SK-MEL-5 (cell line): Measurements from ENCODE around the gene VASP. TPM values are rescaled to one million over a fixed set of nuclear protein-coding genes. Genes with fewer than 3 reads are reported as not detected.

Source experiments
- DNase-seq: peaks from one replicate; pipeline ENCODE4 v3.0.0-alpha.2; 2016; ENCODE audit warnings: low read depth, low spot score
- in situ Hi-C: cut with HindIII; loops from 2 replicates; pipeline ENCODE4 v1.10.0; 2016; ENCODE audit warnings: low sequenced_read_pairs, high pct_unique_total_duplicates, low pct_unique_long_range_greater_than_20kb
- polyA plus RNA-seq, 2 experiments: library from polyadenylated mRNA; depleted of rRNA; stranded (reverse); fragments of >200 nt; gene quantifications; 2 replicates each; pipeline ENCODE4 v1.2.3, GENCODE V29; 2015
- total RNA-seq: library from RNA; depleted of rRNA; stranded (reverse); fragments of >200 nt; shearing (Covaris generic); gene quantifications from 2 replicates; pipeline ENCODE4 v1.2.3, GENCODE V29; 2014; rRNA removed

Gene VASP
- total RNA-seq = 42.6 and 44.1 TPM in 2 replicates
- polyA plus RNA-seq (2015; cell fraction: cytosol; rRNA removed) = 94.0 and 106 TPM in 2 replicates
- polyA plus RNA-seq (2015; cell fraction: nucleus; rRNA removed) = 31.7 and 46.7 TPM in 2 replicates

DNA sequence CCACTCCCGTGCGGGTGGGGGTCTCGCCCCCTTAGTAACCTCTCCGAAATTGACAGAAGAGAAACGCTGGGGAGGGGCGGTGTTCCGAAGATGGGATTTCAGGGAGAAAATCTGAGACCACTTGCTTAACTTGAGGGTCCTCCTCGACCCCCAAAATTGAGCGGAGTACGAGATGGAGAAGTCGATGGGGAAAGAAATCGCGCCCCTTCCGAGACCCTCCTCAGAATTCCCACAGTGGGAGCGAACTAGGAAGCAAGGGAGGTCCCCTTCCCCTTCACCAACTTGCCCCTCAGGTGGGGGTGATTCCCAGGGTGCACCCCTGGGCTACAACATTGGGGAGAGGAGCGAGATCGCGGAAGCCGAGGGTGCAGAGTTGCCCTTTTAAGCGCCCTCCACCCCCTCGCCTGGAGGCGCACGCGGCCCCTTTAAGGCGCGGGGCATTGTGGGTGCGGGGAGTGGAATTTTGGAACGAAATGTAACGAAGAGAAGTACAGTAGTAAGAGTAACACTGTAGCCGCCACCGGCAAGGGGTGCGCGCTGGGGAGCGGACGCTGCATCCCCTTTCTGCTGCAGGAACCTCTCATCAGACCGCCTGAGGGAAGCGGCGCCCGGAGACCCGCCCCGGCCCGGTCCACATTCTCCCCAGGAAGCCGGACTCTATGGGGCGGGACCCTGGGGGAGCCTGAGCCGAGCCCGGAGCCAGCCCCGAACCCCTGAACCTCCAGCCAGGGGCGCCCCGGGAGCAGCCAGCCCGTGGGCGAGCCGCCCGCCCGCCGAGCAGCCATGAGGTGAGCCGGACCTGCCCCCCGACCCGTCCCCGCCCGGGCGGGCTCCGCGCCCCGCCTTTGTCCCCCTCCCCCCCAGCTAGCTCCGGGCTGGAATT, at the start of gene VASP:
Gene VASP, plus strand, starts transcription at position 491 of the 883 bp plus-strand sequence. Its CDS starts 293 bp downstream, at position 784.
- in situ Hi-C loops = no loop called here
- DNase-seq = peak; percentile 81

DNA sequence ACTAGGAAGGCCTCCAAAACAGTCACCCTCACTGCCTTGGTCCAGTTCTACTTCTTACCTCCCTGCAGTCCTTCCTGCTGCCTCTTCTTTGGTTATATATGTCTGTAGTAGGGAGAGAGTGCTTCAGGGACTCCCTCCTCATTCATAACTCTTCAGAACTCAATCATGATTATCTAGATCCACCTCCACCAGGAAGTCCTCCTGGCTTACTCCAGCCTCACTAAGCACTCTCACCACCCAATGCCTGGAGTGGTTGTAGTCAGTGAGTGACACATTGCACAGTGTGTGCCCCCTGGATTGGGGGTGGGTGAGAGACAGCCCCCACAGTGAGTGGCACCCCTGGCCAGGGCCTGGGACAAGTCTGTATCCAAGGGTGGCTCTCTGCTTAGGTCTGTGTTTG, 49.5 kb upstream of the VASP start:
- in situ Hi-C loops = no loop called here

DNA sequence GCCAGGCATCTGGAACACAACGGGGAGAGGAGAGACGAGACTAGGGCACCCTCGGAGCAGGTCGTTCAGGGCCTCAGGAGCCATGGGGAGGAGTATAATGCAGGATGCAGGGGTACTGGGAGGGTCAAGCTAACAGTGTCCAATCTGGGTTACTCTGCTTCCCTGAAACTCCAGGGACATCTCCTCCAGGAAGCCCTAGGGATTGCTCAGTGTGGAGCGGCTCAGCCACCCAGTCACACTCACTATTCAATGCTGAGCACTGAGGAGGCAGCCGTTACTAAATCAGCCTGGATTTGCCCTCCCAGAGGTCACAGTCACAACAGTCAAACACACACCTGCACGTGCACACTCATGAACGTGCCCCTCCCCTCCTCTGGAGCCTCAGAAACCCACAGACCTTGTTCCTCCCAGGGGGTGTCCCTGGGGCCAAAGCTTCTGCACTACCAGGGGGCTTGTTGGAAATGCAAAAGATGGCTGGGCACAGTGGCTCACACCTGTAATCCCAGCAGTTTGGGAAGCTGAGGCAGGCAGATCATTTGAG, 46.4 kb upstream of the VASP start:
- in situ Hi-C loops = no loop called here

More for the DNA sequence above, 49.5 kb upstream of the VASP start:
- no peak for DNase-seq

GRCh38 chr19:45462174-45462573, 45.1 kb upstream of the VASP start:
- DNase-seq = no peak
- in situ Hi-C loops = no loop called here

More for the DNA sequence above, 46.4 kb upstream of the VASP start:
- DNase-seq = no peak

- DNase-seq = no peak
- in situ Hi-C loops = no loop called here
Measured at GRCh38 chr19:45463241-45463640, 44.0 kb upstream of the VASP start.

DNA sequence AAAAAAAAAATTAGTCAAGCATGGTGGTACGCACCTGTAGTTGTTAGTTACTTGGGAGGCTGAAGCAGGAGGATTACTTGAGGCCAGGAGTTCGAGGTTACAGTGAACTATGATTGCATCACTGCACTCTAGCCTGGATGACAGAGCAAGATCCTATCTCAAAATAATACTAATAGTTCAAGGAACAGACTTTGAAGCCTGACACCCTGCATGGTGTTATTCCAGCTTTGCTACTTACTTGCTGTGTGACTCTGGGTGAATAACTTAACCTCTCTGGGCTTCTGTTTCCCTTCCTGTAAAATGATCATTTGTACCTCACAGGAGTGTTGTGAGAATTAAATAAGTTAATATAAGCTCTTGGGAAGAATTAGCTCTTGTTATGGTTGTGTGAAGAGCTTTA, 43.0 kb upstream of the VASP start:
- in situ Hi-C loops = no loop called here

GRCh38 chr19:45464852-45465441, 42.3 kb upstream of the VASP start:
- in situ Hi-C loops = no loop called here
- DNase-seq = no peak

More for the DNA sequence above, 43.0 kb upstream of the VASP start:
- DNase-seq = no peak

GRCh38 chr19:45467115-45467455, 40.2 kb upstream of the VASP start:
- peak; percentile 3 for DNase-seq
- in situ Hi-C loops = no loop called here

DNA sequence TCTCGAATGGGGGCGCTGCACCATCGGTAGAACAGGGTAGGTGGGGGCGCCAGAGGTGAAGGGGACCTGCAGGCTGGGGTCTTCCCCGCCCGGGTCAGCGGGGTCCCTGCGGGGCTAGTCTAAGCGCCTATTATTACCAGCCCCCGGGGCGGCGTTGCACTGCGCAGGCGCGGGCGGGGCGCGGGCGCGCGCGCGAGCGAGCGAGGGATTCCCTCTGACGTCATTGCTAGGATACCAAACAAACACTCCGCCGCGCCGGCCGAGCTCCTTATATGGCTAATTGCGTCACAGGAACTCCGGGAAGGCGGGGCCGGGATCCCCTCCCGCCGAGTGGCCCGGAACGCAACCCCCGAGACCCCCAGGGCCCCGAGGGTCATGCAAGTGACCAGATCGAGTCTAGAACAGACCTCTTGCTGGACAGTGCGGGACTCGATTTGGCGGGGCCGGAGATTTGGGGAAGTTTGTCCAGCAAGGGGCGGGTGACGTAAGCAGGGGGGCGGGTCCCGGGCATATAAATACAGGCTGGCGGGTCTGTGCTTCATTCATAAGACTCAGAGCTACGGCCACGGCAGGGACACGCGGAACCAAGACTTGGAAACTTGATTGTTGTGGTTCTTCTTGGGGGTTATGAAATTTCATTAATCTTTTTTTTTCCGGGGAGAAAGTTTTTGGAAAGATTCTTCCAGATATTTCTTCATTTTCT, 39.7 kb upstream of the VASP start, which contains the start of gene FOSB:
Gene FOSB, plus strand, starts transcription at position 541 of the 703 bp plus-strand sequence. CDS start 591 bp downstream, outside the sequence.
- in situ Hi-C loops = no loop called here
- DNase-seq = peak; percentile 94

GRCh38 chr19:45468159-45468651, 39.1 kb upstream of the VASP start:
- DNase-seq = no peak
- in situ Hi-C loops = no loop called here

- no peak for DNase-seq
Measured at GRCh38 chr19:45468803-45469131, 38.5 kb upstream of the VASP start.

DNA sequence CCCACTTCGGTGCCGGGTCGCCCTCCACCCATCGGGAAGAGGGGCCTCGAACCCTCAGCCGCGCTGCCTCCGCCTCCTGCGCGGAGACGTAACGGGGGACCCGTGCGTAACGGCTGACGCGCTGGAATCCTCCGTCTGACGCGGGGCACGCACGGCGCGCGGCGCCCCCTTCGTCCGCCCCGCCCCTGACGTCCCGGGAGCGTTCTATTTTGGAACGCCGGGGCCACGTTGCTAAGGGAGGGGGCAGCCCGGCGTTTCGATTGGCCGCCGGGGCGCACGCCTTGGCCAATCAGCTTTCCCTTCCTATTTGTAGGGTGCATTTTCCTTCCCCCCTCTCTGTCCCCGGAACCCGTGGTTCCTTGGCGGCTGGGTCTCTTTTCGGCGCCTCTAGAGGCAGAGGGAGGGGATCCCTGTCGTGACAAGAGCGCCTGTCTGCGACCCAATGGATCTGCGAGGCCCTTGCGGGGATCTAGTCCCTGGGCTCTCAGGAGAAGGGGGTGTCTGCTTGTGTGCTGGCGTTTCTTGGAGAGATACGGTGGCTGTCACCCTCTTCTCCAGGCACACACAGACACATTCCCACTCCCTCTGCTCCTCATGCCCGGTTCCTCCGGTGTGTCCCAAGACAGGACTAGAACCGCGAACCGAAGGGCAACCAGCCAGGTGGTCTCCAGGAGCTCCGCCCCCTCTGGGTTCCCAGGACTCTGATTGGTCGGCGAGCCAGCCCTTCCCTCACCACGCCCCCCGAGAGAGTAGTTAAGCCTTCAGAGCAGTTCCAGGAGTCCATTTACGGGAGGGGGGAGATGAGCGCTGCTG, 37.9 kb upstream of the VASP start:
- DNase-seq = peak; percentile 93
- in situ Hi-C loops = no loop called here

More at GRCh38 chr19:45468803-45469131, 38.5 kb upstream of the VASP start:
- in situ Hi-C loops = no loop called here

DNA sequence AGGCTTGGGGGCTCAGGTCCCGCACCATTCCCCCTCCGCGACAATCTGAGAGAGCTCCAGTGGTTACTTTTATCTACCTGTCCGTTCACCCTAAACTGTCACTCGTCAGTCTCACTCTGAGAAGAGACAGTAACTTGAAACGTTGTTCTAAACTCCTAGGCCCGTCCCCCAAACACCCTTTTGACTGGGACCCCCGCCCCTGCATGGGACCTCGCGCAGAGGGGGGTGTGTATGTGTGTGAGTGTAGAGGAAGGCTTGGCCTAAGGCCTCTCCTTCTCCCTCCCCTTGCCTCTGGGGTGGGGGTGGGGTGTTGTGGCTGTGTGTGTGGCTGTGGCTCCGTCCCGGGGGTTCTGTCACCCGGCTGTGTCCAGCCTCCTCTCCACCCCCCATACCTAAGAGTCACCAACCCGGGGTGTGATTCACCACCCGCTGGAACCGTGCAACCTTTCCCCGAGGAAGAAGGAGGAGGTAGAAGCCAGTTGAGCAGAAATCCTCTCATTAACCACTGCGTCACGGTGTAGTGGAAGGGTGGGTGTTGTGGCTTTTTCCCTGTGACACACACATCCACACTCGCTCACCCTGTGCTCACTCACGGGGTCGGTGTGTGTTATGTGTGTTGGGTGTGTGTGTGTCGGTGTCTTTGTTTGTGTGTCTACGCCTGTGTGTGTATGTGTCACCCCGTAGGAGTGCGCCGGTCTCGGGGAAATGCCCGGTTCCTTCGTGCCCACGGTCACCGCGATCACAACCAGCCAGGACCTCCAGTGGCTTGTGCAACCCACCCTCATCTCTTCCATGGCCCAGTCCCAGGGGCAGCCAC, 37.1 kb upstream of the VASP start:
- no peak for DNase-seq
- in situ Hi-C loops = no loop called here

- no peak for DNase-seq
- in situ Hi-C loops = no loop called here
Measured at GRCh38 chr19:45470762-45471081, 36.6 kb upstream of the VASP start.

DNA sequence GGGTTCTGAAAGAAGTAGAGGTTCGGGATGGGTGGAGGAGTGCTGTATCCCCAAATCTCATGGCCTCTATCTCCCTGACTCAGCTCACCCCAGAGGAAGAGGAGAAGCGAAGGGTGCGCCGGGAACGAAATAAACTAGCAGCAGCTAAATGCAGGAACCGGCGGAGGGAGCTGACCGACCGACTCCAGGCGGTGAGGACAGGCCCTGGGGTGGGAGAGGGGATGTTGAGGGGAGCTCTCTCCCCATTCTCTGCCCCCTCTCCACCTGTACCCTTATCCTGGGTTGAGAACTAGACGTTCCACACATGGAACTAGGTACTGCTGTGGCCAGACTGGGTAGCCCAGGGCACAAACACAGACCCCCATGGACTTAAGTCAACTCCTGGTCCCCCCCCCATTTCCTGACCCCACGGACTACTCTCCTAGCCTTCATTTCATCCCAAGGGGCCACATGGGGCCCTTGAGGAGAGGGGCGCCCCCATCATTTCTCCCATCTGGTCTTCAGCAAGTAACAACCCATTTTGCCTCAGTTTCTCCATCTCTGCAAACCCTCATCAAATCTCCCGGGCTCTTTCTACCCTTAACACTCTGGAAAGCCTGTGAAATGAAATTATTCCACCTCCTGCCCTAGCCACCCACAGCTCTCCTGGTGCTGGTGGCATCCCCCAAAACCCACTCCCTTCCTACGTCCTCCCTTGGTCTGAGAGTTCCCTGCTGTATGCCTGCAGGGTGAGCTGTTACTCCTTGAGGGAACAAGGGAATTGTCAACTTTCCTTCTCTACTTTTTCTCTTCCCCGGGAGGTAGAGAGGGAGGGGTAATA, 36.0 kb upstream of the VASP start:
- in situ Hi-C loops = no loop called here
- no peak for DNase-seq
